Measurements from ENCODE around the gene HFE. TPM values are rescaled to one million over a fixed set of nuclear protein-coding genes. Genes with fewer than 3 reads are reported as not detected.
A peak's percentile ranks its signal among the peaks of the same experiment; 100 is the strongest.

HFE gene
- total and polyA plus RNA-seq, 10 of the 15 experiments (the other 5 are each of a cell fraction or from before 2014, with no cell fraction given): 0.52 to 5.9 (median 1.7) TPM

GRCh38 chr6:26065952-26066380, 21.3 kb upstream of the HFE start:
- BruUV-seq (replicated peaks): no TSS peak
- 0 out of 2 replicates have a peak overlapping the region, but pooled peaks have one; percentile 24 for H3K4me3 ChIP-seq
- peak; percentile 92 for ATAC-seq
- H3K4me1 ChIP-seq (ENCODE audit: control insufficient read depth, insufficient read depth, low read length): no peaks in the 10 kb centered on the region
- ChIA-PET CTCF (interaction anchor here (1.0 to 23.0 kb wide), 16 partner anchors 10 to 529 kb away, joined by 3 to 897 read pairs (median 6); partner anchors contain the start of gene HFE), POLR2A (interaction anchor here (1.0 to 1.8 kb wide), 4 partner anchors 18 to 40 kb away, joined by 3 to 8 read pairs (median 4); partner anchors contain the start of gene HFE), RAD21 (ENCODE audit: unreplicated experiment) (interaction anchor here (0.6 to 14.0 kb wide), 6 partner anchors 21 to 1087 kb away, joined by 3 to 286 read pairs (median 6); partner anchors contain the start of gene HFE), SMC1A (ENCODE audit: uncharacterized antibody, unreplicated experiment) (interaction anchor here (0.7 to 20.1 kb wide), 14 partner anchors 11 to 185 kb away, joined by 3 to 645 read pairs (median 4); partner anchors contain the start of gene HFE)
- intact Hi-C loops (cut with micrococcal nuclease; ENCODE audit: unreplicated experiment) (loop anchor here (1.0 kb wide), 1 partner anchor 31 kb away; no protein-coding TSS in a partner anchor), in situ Hi-C loops (cut with MboI) (loop anchor here (5.0 kb wide), 1 partner anchor 36 kb away; a partner anchor contains a TSS)
- H3K79me2 ChIP-seq (ENCODE audit: control insufficient read depth, insufficient read depth, low read length): no peaks in the 10 kb centered on the region
- H3K27me3 ChIP-seq (replicated peaks in 1 of 2; ENCODE audit: control insufficient read depth in 2 of 2, insufficient read depth in 2 of 2, low read length in 1 of 2): no peaks in the 10 kb centered on the region
- FAIRE-seq: peak; percentile 72
- H3K36me3 ChIP-seq (ENCODE audit: control insufficient read depth in 2 of 2, insufficient read depth in 2 of 2, low read length in 1 of 2): no peaks in the 10 kb centered on the region
- under 1% methylated on average over 4 of the region's 4 CpGs for WGBS (ENCODE audit: insufficient coverage, insufficient replicate concordance, low lambda C conversion rate, missing lambda C conversion rate)
- H3K9ac ChIP-seq (ENCODE audit: control insufficient read depth, insufficient read depth, low read length): no peak overlapping the region
- no peaks in the 10 kb centered on the region for H4K20me1 ChIP-seq (ENCODE audit: control insufficient read depth, insufficient read depth)
- no peaks in the 10 kb centered on the region for H3K9me3 ChIP-seq (replicated peaks; ENCODE audit: control insufficient read depth, insufficient read depth, low read length)
- H3K4me2 ChIP-seq (ENCODE audit: control insufficient read depth, insufficient read depth): peak overlapping the region; percentile 54
- peak overlapping the region; percentile 83 for H2AFZ ChIP-seq (ENCODE audit: control insufficient read depth, low read depth, low read length)
- DNase-seq (ENCODE audit: low read depth, low spot score): peak; percentile 73
- no peak overlapping the region; the same call in 1 of the 2 replicates for H3K27ac ChIP-seq (ENCODE audit: control insufficient read depth, insufficient read depth)
- TF ChIP-seq ZNF274 (IDR thresholded peaks at IDR 0.05; ENCODE audit: insufficient read depth, insufficient read length) (no peak), ZNF592 (IDR thresholded peaks at IDR 0.05) (peak; percentile 60; the same call in 1 of the 2 replicates), IRF3 (IDR thresholded peaks at IDR 0.05) (no peak), MEF2B (IDR thresholded peaks at IDR 0.05; ENCODE audit: partially characterized antibody, poor library complexity, severe bottlenecking) (peak; percentile 36), HCFC1 (IDR thresholded peaks at IDR 0.05; ENCODE audit: low read length) (no peak), FOXK2 (IDR thresholded peaks at IDR 0.05) (no peak), SIX5 (IDR thresholded peaks at IDR 0.05; ENCODE audit: low read depth, low read length, severe bottlenecking) (no peak), NFYB (IDR thresholded peaks at IDR 0.05; ENCODE audit: insufficient read depth, low read depth, low read length) (no peak), KDM1A (IDR thresholded peaks at IDR 0.05; ENCODE audit: borderline replicate concordance) (no peak), NKRF (conservative IDR thresholded peaks at IDR 0.05) (0 out of 2 replicates have a peak, but pooled peaks have one; percentile 39), USF1 (IDR thresholded peaks at IDR 0.05; ENCODE audit: borderline replicate concordance, extremely low read length, insufficient read depth, low read depth, low read length) (no peak), SMAD5 (IDR thresholded peaks at IDR 0.05; ENCODE audit: low read depth) (no peak), NBN (IDR thresholded peaks at IDR 0.05) (peak; percentile 60; the same call in 1 of the 2 replicates), SIN3A (IDR thresholded peaks at IDR 0.05; ENCODE audit: low read depth, low read length) (no peak)

All from GM12878 (cell line).